PC-9 (cell line): ENCODE measurements around the gene STX17. TPM values are rescaled to one million over a fixed set of nuclear protein-coding genes. Genes with fewer than 3 reads are reported as not detected.

Experiments
- BruUV-seq: library from RNA; stranded (reverse); fragments of 400-500 nt; replicated peaks from 2 replicates; lab custom pipeline; 2021; lab: Mats Ljungman, UMichigan
- CTCF ChIA-PET: fragments of 300-600 bp; sonication (Branson Sonifier 250); formaldehyde crosslinking; loops from one replicate; lab custom pipeline; 2022; ENCODE audit warnings: antibody characterized with exemption; lab: Charles Lee
- POLR2A ChIA-PET: fragments of 300-600 bp; sonication (Branson Sonifier 250); formaldehyde crosslinking; loops from one replicate; lab custom pipeline; 2022; ENCODE audit warnings: antibody characterized with exemption; ENCODE audit not compliant: unreplicated experiment; lab: Charles Lee
- DNase-seq, 2 experiments: peaks; one replicate each; pipeline versions ENCODE4 v3.0.0 to v3.0.0-alpha.2; 2015 to 2022; ENCODE audit warnings: mixed read lengths in 1 of 2
- H2AFZ ChIP-seq: fragments of 200-600 bp; sonication (generic); 2 replicates; pipeline ENCODE4 v1.8.1; 2017; ENCODE audit warnings: antibody characterized with exemption
- H3F3A ChIP-seq: fragments of 200-600 bp; sonication (generic); 2 replicates; pipeline ENCODE4 v1.8.1; 2017; ENCODE audit warnings: antibody characterized with exemption, mild to moderate bottlenecking, low read depth; ENCODE audit not compliant: insufficient read depth
- H3K27ac ChIP-seq: fragments of 200-600 bp; sonication (generic); 2 replicates; pipeline ENCODE4 v1.6.1; 2016; ENCODE audit warnings: mixed run types
- H3K27me3 ChIP-seq: fragments of 200-600 bp; sonication (generic); 2 replicates; pipeline ENCODE4 v1.6.1; 2016; ENCODE audit warnings: low read depth, mixed run types; ENCODE audit not compliant: insufficient read depth
- H3K36me3 ChIP-seq: fragments of 200-600 bp; sonication (generic); 2 replicates; pipeline ENCODE4 v1.6.1; 2016; ENCODE audit warnings: low read depth, mixed run types
- H3K4me1 ChIP-seq: fragments of 200-600 bp; sonication (generic); replicated peaks from 2 replicates; pipeline ENCODE4 v1.6.1; 2016; ENCODE audit warnings: mixed run types; ENCODE audit not compliant: insufficient read depth
- H3K4me2 ChIP-seq: fragments of 200-600 bp; sonication (generic); 2 replicates; pipeline ENCODE4 v1.6.1; 2017; ENCODE audit warnings: mixed run types
- H3K4me3 ChIP-seq: fragments of 200-600 bp; sonication (generic); 2 replicates; pipeline ENCODE4 v1.6.1; 2016; ENCODE audit warnings: mixed run types
- H3K79me2 ChIP-seq: fragments of 200-600 bp; sonication (generic); 2 replicates; pipeline ENCODE4 v1.6.1; 2017; ENCODE audit warnings: low read depth, mixed run types
- H3K9me2 ChIP-seq: fragments of 200-600 bp; sonication (generic); 2 replicates; pipeline ENCODE4 v1.8.1; 2017; ENCODE audit warnings: mild to moderate bottlenecking; ENCODE audit not compliant: insufficient read depth
- H3K9me3 ChIP-seq: fragments of 200-600 bp; sonication (generic); 2 replicates; pipeline ENCODE4 v1.8.1; 2016; ENCODE audit warnings: low read depth; ENCODE audit not compliant: insufficient read depth
- H4K20me1 ChIP-seq: fragments of 200-600 bp; sonication (generic); 2 replicates; pipeline ENCODE4 v1.8.1; 2017; ENCODE audit not compliant: insufficient read depth
- CTCF ChIP-seq: fragments of 200-600 bp; sonication (generic); conservative IDR thresholded peaks from 2 replicates; pipeline ENCODE4 v1.6.1; 2017; ENCODE audit warnings: mixed run types, antibody characterized with exemption, mild to moderate bottlenecking, moderate library complexity
- EZH2 ChIP-seq: fragments of 200-600 bp; sonication (generic); IDR thresholded peaks from 2 replicates; pipeline ENCODE4 v1.8.0; 2017; ENCODE audit warnings: antibody characterized with exemption, low read depth
- intact Hi-C: fragments of 100-400 bp; cut with micrococcal nuclease; formaldehyde crosslinking; loops from one replicate; pipeline ENCODE4 v1.10.0; 2022; ENCODE audit not compliant: unreplicated experiment
- total RNA-seq: library from RNA; stranded (reverse); gene quantifications from 2 replicates; pipeline ENCODE4 v1.2.3, GENCODE V29; 2021

The STX17 gene
- total RNA-seq, 1 experiment from 2014 or later, result 46.3 TPM

GRCh38 chr9:100011062-100011681 lies 104.7 kb downstream of the STX17 start:
- no TSS peak for BruUV-seq
- Histone ChIP-seq H3K4me2 (no peak overlapping the region), H3K36me3 (peaks cover 27% of the 10 kb centered on the region), H2AFZ (no peak overlapping the region), H3K4me3 (no peak overlapping the region), H3K4me1 (no peaks in the 10 kb centered on the region), H4K20me1 (no peaks in the 10 kb centered on the region), H3K9me2 (no peaks in the 10 kb centered on the region), H3F3A (no peaks in the 10 kb centered on the region), H3K27ac (no peak overlapping the region), H3K79me2 (no peaks in the 10 kb centered on the region), H3K9me3 (peaks cover 10% of the 10 kb centered on the region), H3K27me3 (no peaks in the 10 kb centered on the region)
- TF ChIP-seq CTCF, result peak; percentile 79
- TF ChIP-seq EZH2, result no peak
- ChIA-PET CTCF (interaction anchor here (0.6 to 0.9 kb wide), 2 partner anchors 743 to 780 kb away, joined by 3 to 6 read pairs; no protein-coding TSS in a partner anchor), POLR2A (no interaction called here)
- intact Hi-C loops, result loop anchor here (5.0 kb wide), 1 partner anchor 204 kb away; no protein-coding TSS in a partner anchor
- peak; percentile 5 to 42 for DNase-seq

GRCh38 chr9:100012279-100012678 lies 105.8 kb downstream of the STX17 start:
- BruUV-seq, result no TSS peak
- no peak overlapping the region for H3K4me2 ChIP-seq
- POLR2A ChIA-PET, result interaction anchor here (0.7 kb wide), 1 partner anchor 40 kb away, joined by 3 read pairs; no protein-coding TSS in a partner anchor
- peaks cover 10% of the 10 kb centered on the region for H3K9me3 ChIP-seq
- CTCF ChIA-PET, result no interaction called here
- H2AFZ ChIP-seq, result no peak overlapping the region
- intact Hi-C loops, result loop anchor here (5.0 kb wide), 1 partner anchor 205 kb away; no protein-coding TSS in a partner anchor
- H3K27me3 ChIP-seq, result no peaks in the 10 kb centered on the region
- no peak overlapping the region for H3K4me3 ChIP-seq
- H3K36me3 ChIP-seq, result peaks cover 27% of the 10 kb centered on the region
- H3K9me2 ChIP-seq, result no peaks in the 10 kb centered on the region
- H4K20me1 ChIP-seq, result no peaks in the 10 kb centered on the region
- no peak for DNase-seq
- H3K4me1 ChIP-seq, result no peaks in the 10 kb centered on the region
- TF ChIP-seq EZH2, result no peak
- no peak for TF ChIP-seq CTCF
- H3F3A ChIP-seq, result no peaks in the 10 kb centered on the region
- no peaks in the 10 kb centered on the region for H3K79me2 ChIP-seq
- H3K27ac ChIP-seq, result no peak overlapping the region

DNA sequence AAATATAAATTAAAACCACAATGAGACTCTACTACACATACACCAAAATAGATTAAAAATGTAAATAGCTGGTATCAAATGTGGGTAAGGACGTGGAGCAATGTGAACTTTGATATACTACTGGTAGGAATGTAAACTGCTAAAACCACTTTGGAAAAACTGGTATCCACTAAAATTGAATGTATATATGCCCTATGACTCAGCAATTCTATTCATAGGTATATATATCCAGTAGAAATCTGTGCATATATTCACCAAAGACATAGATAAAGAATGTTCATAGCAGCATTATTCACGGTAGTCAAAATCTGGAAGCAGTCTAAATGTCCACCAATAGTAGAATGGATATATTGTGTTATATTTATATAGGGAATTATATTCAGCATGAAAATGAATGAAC lies 107.1 kb downstream of the STX17 start:
- DNase-seq, result no peak
- Histone ChIP-seq H4K20me1 (no peaks in the 10 kb centered on the region), H3K79me2 (no peaks in the 10 kb centered on the region), H3K9me3 (peaks cover 10% of the 10 kb centered on the region), H3K27me3 (no peaks in the 10 kb centered on the region), H3K27ac (no peak overlapping the region), H3K4me1 (no peaks in the 10 kb centered on the region), H3K4me2 (no peak overlapping the region), H3K4me3 (no peak overlapping the region), H3K9me2 (no peaks in the 10 kb centered on the region), H3F3A (no peaks in the 10 kb centered on the region), H2AFZ (no peak overlapping the region), H3K36me3 (peaks cover 27% of the 10 kb centered on the region)
- intact Hi-C loops, result loop anchor here (5.0 kb wide), 1 partner anchor 206 kb away; no protein-coding TSS in a partner anchor
- ChIA-PET CTCF (no interaction called here), POLR2A (no interaction called here)
- no peak for TF ChIP-seq CTCF
- no peak for TF ChIP-seq EZH2
- no TSS peak for BruUV-seq
